Mesenchymal stem cell (in vitro differentiated cells and primary cell): ENCODE results near the gene TMPRSS6.
A peak's percentile ranks its signal among the peaks of the same experiment; 100 is the strongest.

Experiments used
- DNase-seq: peaks from one replicate; pipeline ENCODE4 v3.0.0-alpha.2; 2013
- H2AFZ ChIP-seq: one replicate; pipeline ENCODE4 v1.6.1; 2013; ENCODE audit warnings: low read depth, mild to moderate bottlenecking, control low read depth, inconsistent platforms, low read length, moderate library complexity
- H2AK5ac ChIP-seq: 2 replicates; pipeline ENCODE4 v1.6.1; 2013; ENCODE audit warnings: low read length, moderate library complexity, mild to moderate bottlenecking, inconsistent platforms; ENCODE audit not compliant: severe bottlenecking
- H2BK120ac ChIP-seq: one replicate; pipeline ENCODE4 v1.6.1; 2013; ENCODE audit warnings: low read depth, mild to moderate bottlenecking, inconsistent platforms, low read length, moderate library complexity
- H2BK12ac ChIP-seq, 2 experiments: one replicate each; pipeline ENCODE4 v1.6.1; 2013; ENCODE audit warnings: inconsistent platforms in 2 of 2, low read length in 2 of 2, mild to moderate bottlenecking in 2 of 2, moderate library complexity in 2 of 2, control low read depth in 1 of 2
- H2BK15ac ChIP-seq: one replicate; pipeline ENCODE4 v1.6.1; 2013; ENCODE audit warnings: mild to moderate bottlenecking, low read depth, inconsistent platforms; ENCODE audit not compliant: poor library complexity, severe bottlenecking
- H2BK5ac ChIP-seq: 2 replicates; pipeline ENCODE4 v1.6.1; 2013; ENCODE audit warnings: low read depth, mild to moderate bottlenecking, low read length, control low read depth, inconsistent platforms; ENCODE audit not compliant: poor library complexity, severe bottlenecking
- H3K14ac ChIP-seq, 2 experiments: one replicate each; pipeline ENCODE4 v1.6.1; 2013; ENCODE audit warnings: inconsistent platforms in 2 of 2, low read length in 2 of 2, control low read depth in 1 of 2, mild to moderate bottlenecking in 1 of 2, moderate library complexity in 1 of 2
- H3K18ac ChIP-seq, 2 experiments: one replicate each; pipeline ENCODE4 v1.6.1; 2013; ENCODE audit warnings: inconsistent platforms in 2 of 2, low read length in 2 of 2, control low read depth in 1 of 2, low read depth in 1 of 2, mild to moderate bottlenecking in 1 of 2
- H3K23ac ChIP-seq, 2 experiments: one replicate each; pipeline ENCODE4 v1.6.1; 2013; ENCODE audit warnings: inconsistent platforms in 2 of 2, low read length in 2 of 2, mild to moderate bottlenecking in 2 of 2, moderate library complexity in 2 of 2, control low read depth in 1 of 2
- H3K27ac ChIP-seq: 2 replicates; pipeline ENCODE4 v1.5.1; 2013; ENCODE audit warnings: mild to moderate bottlenecking, moderate library complexity, low read length, control low read depth, inconsistent platforms; ENCODE audit not compliant: poor library complexity, severe bottlenecking
- H3K27me3 ChIP-seq, 2 experiments: 2 replicates each; pipeline versions ENCODE4 v1.6.1 to v1.7.0; 2013; ENCODE audit warnings: low read length in 2 of 2, mild to moderate bottlenecking in 2 of 2, moderate library complexity in 2 of 2, control low read depth in 1 of 2, inconsistent platforms in 1 of 2; ENCODE audit not compliant: control insufficient read depth in 1 of 2, insufficient read depth in 1 of 2
- H3K36me3 ChIP-seq, 2 experiments: 2 replicates each; pipeline versions ENCODE4 v1.6.1 to v1.7.0; 2013; ENCODE audit warnings: low read length in 2 of 2, control low read depth in 1 of 2, inconsistent platforms in 1 of 2, low read depth in 1 of 2, mild to moderate bottlenecking in 1 of 2; ENCODE audit not compliant: insufficient read depth in 2 of 2, control insufficient read depth in 1 of 2
- H3K4ac ChIP-seq, 2 experiments: one replicate each; pipeline ENCODE4 v1.6.1; 2013; ENCODE audit warnings: inconsistent platforms in 2 of 2, low read length in 2 of 2, mild to moderate bottlenecking in 2 of 2, moderate library complexity in 2 of 2, control low read depth in 1 of 2, low read depth in 1 of 2
- H3K4me1 ChIP-seq: 2 replicates; pipeline ENCODE4 v1.6.1; 2013; ENCODE audit warnings: low read depth, low read length, control low read depth; ENCODE audit not compliant: control insufficient read depth, insufficient read depth
- H3K4me2 ChIP-seq: 2 replicates; pipeline ENCODE4 v1.6.1; 2013; ENCODE audit warnings: low read length, mild to moderate bottlenecking, inconsistent platforms; ENCODE audit not compliant: poor library complexity, severe bottlenecking
- H3K4me3 ChIP-seq, 2 experiments: 2 replicates each; pipeline versions ENCODE4 v1.5.1 to v1.7.0; 2013; ENCODE audit warnings: low read length in 2 of 2, mild to moderate bottlenecking in 2 of 2, control low read depth in 1 of 2, low read depth in 1 of 2; ENCODE audit not compliant: insufficient read depth in 1 of 2
- H3K79me1 ChIP-seq: replicated peaks from 2 replicates; pipeline ENCODE4 v1.6.1; 2013; ENCODE audit warnings: mild to moderate bottlenecking, control low read depth, low read length, inconsistent platforms; ENCODE audit not compliant: poor library complexity, severe bottlenecking
- H3K9ac ChIP-seq: 2 replicates; pipeline ENCODE4 v1.7.0; 2013; ENCODE audit warnings: mild to moderate bottlenecking, low read length, moderate library complexity
- H3K9me3 ChIP-seq: 2 replicates; pipeline ENCODE4 v1.7.0; 2013; ENCODE audit warnings: mild to moderate bottlenecking, low read length; ENCODE audit not compliant: control insufficient read depth
- H4K8ac ChIP-seq: one replicate; pipeline ENCODE4 v1.6.1; 2013; ENCODE audit warnings: inconsistent platforms, mild to moderate bottlenecking, low read length, moderate library complexity
- H4K91ac ChIP-seq: one replicate; pipeline ENCODE4 v1.6.1; 2013; ENCODE audit warnings: mild to moderate bottlenecking, low read length, inconsistent platforms
- WGBS: methylation state at CpG from one replicate; pipeline ENCODE4 v1.1.7; 2013; ENCODE audit warnings: mixed read lengths; 5-methylcytosine and 5-hydroxymethylcytosine counted together

Gene TMPRSS6

DNA sequence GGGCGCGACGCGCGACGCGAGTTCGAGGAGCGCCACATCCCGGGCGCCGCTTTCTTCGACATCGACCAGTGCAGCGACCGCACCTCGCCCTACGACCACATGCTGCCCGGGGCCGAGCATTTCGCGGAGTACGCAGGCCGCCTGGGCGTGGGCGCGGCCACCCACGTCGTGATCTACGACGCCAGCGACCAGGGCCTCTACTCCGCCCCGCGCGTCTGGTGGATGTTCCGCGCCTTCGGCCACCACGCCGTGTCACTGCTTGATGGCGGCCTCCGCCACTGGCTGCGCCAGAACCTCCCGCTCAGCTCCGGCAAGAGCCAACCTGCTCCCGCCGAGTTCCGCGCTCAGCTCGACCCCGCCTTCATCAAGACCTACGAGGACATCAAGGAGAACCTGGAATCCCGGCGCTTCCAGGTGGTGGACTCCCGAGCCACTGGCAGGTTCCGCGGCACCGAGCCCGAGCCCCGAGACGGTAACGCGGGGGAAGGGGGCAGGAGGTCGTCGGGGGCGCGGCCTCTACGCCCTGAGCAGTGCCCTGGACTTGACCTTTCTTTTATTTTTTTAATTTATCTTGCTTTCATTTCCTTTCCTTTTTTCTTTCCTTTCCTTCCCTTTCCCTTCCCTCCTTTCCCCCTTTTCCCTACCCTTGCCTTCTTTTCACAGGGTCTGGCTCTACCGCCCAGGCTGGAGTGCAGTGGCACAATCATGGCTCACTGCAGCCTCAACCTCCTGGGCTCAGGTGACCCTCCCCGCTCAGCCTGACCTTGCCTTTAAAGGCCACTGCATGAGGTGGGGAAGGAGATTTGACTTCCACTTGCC lies 85.0 kb downstream of the TMPRSS6 start:
- no peaks in the 10 kb centered on the region for H3K9me3 ChIP-seq
- H3K79me1 ChIP-seq: peaks cover 59% of the 10 kb centered on the region
- H2AFZ ChIP-seq: no peak overlapping the region
- no peak overlapping the region for H3K9ac ChIP-seq
- no peak overlapping the region for H3K4me3 ChIP-seq
- H2AK5ac ChIP-seq: no peak overlapping the region
- no peak overlapping the region for H4K91ac ChIP-seq
- peaks cover 21% of the 10 kb centered on the region for H3K4me1 ChIP-seq
- H4K8ac ChIP-seq: no peak overlapping the region
- DNase-seq: no peak
- H2BK12ac ChIP-seq: no peak overlapping the region
- no peak overlapping the region for H3K4me2 ChIP-seq
- no peak overlapping the region for H3K18ac ChIP-seq
- no peaks in the 10 kb centered on the region for H3K27me3 ChIP-seq
- H3K14ac ChIP-seq: no peak overlapping the region
- no peak overlapping the region for H3K4ac ChIP-seq
- WGBS: 97% methylated on average over 61 of the region's 71 CpGs
- H3K23ac ChIP-seq: no peak overlapping the region
- no peak overlapping the region for H2BK15ac ChIP-seq
- no peak overlapping the region for H2BK120ac ChIP-seq
- H3K36me3 ChIP-seq: peaks cover 35 to 60% of the 10 kb centered on the region in 2 experiments
- no peak overlapping the region for H2BK5ac ChIP-seq
- no peak overlapping the region for H3K27ac ChIP-seq

DNA sequence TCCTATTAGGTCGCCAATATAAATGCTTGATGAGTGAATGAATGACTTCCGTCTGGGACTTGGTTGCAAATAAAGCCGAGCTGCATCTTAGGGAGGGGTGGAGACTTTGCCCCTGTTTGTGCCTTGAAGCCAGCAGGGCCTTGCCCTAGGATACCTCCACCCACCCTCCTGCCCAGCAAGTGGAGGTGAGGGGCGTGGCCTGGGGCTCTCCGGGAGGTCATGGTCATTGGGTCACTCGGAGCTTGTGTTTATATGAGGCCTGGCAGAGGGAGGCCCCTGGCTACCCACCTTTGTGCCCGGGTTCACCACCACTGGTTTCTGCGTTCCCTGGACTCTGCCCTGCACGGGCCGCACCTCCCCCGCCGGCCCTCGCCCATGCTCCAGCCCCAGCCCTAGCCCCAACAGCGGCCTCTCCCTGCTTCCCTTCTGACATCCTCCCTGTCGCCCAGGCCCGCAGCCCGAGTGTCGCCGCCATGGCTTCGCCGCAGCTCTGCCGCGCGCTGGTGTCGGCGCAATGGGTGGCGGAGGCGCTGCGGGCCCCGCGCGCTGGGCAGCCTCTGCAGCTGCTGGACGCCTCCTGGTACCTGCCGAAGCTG lies 85.7 kb downstream of the TMPRSS6 start:
- H3K4ac ChIP-seq: no peak overlapping the region
- no peak overlapping the region for H2BK5ac ChIP-seq
- H3K4me3 ChIP-seq: no peak overlapping the region
- no peak overlapping the region for H3K4me2 ChIP-seq
- H3K27ac ChIP-seq: no peak overlapping the region
- 96% methylated on average over 34 of the region's 34 CpGs for WGBS
- no peak for DNase-seq
- no peak overlapping the region for H3K9ac ChIP-seq
- H2AFZ ChIP-seq: no peak overlapping the region
- no peak overlapping the region for H2BK120ac ChIP-seq
- H3K27me3 ChIP-seq: no peaks in the 10 kb centered on the region
- H3K36me3 ChIP-seq: peaks cover 28 to 53% of the 10 kb centered on the region in 2 experiments
- peaks cover 52% of the 10 kb centered on the region for H3K79me1 ChIP-seq
- no peak overlapping the region for H3K18ac ChIP-seq
- no peak overlapping the region for H3K14ac ChIP-seq
- peaks cover 21% of the 10 kb centered on the region for H3K4me1 ChIP-seq
- no peak overlapping the region for H3K23ac ChIP-seq
- H2BK15ac ChIP-seq: no peak overlapping the region
- H4K91ac ChIP-seq: no peak overlapping the region
- no peaks in the 10 kb centered on the region for H3K9me3 ChIP-seq
- H4K8ac ChIP-seq: no peak overlapping the region
- no peak overlapping the region for H2BK12ac ChIP-seq
- H2AK5ac ChIP-seq: no peak overlapping the region

DNA sequence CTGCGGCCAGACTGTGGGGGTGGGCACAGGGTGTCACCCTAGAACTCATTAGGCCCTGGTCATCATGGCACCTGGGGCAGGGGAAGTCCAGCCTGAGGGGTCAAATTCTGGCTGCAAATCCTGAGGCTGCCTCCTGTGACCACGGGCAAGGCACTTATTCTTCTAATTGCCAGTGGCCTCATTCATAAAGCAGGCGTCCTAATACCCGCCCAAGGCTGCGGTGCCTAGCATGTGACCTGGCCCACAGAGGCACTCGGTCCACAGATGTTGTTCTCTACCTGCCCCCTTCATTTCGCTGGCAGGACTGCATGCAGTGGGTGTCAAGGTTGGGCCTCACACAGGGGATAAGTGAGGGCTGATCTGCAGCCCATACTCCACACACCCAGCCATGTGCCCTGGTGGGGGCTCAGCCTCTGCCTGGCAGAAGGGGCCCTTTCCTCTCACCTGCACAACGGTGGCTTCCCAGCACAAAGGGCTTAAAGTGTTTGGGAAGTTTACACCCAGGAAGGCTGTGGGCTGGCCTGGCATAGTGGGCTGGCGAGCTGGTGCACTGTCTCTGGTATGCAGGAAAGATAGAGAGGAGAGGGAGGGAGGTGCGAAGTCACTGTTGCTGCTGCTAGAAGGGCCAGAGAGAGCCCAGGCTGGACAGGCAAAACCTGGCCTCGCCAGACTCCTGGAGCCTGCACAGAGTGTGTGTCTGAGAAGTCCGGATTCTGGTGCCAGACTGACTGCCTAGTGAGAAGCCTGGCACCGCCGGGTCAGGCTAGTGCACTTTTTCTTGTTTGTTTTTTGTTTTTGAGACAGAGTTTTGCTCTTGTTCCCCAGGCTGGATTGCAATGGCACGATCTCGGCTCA lies 86.8 kb downstream of the TMPRSS6 start:
- Histone ChIP-seq H3K4me2 (no peak overlapping the region), H3K23ac (no peak overlapping the region), H3K9me3 (no peaks in the 10 kb centered on the region), H4K8ac (peak overlapping the region; percentile 81), H3K9ac (no peak overlapping the region), H2AK5ac (no peak overlapping the region), H2AFZ (no peak overlapping the region), H2BK15ac (no peak overlapping the region), H3K27me3 (no peaks in the 10 kb centered on the region), H3K27ac (no peak overlapping the region), H2BK5ac (no peak overlapping the region), H3K18ac (no peak overlapping the region), H2BK120ac (no peak overlapping the region), H3K4me1 (peaks cover 30% of the 10 kb centered on the region), H3K4ac (no peak overlapping the region), H3K14ac (no peak overlapping the region), H3K4me3 (peak overlapping the region in 1 of 2 experiments; percentile 3), H4K91ac (no peak overlapping the region), H2BK12ac (no peak overlapping the region), H3K36me3 (peaks cover 26 to 57% of the 10 kb centered on the region in 2 experiments), H3K79me1 (peaks cover 60% of the 10 kb centered on the region)
- 96% methylated on average over 16 of the region's 16 CpGs for WGBS
- no peak for DNase-seq
